Astrocyte (in vitro differentiated cells and primary cell): ENCODE data around the gene SLC16A1.

ENCODE experiments used
- CTCF ChIP-seq: IDR thresholded peaks from 2 replicates; pipeline ENCODE4 v1.5.1; 2011; ENCODE audit warnings: low read depth, mild to moderate bottlenecking, inconsistent platforms, low read length, moderate library complexity; ENCODE audit not compliant: insufficient read depth
- EZH2 ChIP-seq: IDR thresholded peaks from 2 replicates; pipeline ENCODE4 v1.6.1; 2012; ENCODE audit warnings: mild to moderate bottlenecking, low read length, inconsistent platforms; ENCODE audit not compliant: insufficient read depth

- no peak for TF ChIP-seq EZH2
- no peak for TF ChIP-seq CTCF
Measured at GRCh38 chr1:112982853-112983536, 27.0 kb upstream of the SLC16A1 start.
